Liver (tissue), 9 donors: Measurements from ENCODE around the gene TRMO. TPM values are rescaled to one million over a fixed set of nuclear protein-coding genes. Genes with fewer than 3 reads are reported as not detected.

Experiments
- DNase-seq: peaks from one replicate; pipeline ENCODE4 v3.0.0-alpha.2; 2017; ENCODE audit warnings: low spot score
- H3K27ac ChIP-seq, 2 donors: one replicate each; pipeline ENCODE4 v1.7.0; 2013; ENCODE audit warnings: inconsistent platforms in 2 of 2, low read length in 2 of 2, control low read depth in 1 of 2, low read depth in 1 of 2, mild to moderate bottlenecking in 1 of 2
- H3K27me3 ChIP-seq, 4 donors: one replicate each; pipeline versions ENCODE4 v1.6.1 to v1.7.0; 2013; ENCODE audit warnings: low read length in 3 of 4, inconsistent platforms in 1 of 4, mild to moderate bottlenecking in 1 of 4, moderate library complexity in 1 of 4; ENCODE audit not compliant: control insufficient read depth in 4 of 4, insufficient read depth in 4 of 4
- H3K36me3 ChIP-seq, 4 donors: one replicate each; pipeline versions ENCODE4 v1.6.1 to v1.7.0; 2013; ENCODE audit warnings: low read length in 3 of 4, mild to moderate bottlenecking in 3 of 4, low read depth in 1 of 4, moderate library complexity in 1 of 4; ENCODE audit not compliant: control insufficient read depth in 4 of 4, insufficient read depth in 3 of 4
- H3K4me1 ChIP-seq, 4 donors: one replicate each; pipeline versions ENCODE4 v1.6.1 to v1.7.0; 2013; ENCODE audit warnings: low read length in 3 of 4, mild to moderate bottlenecking in 3 of 4, moderate library complexity in 1 of 4; ENCODE audit not compliant: control insufficient read depth in 4 of 4, insufficient read depth in 4 of 4
- H3K4me3 ChIP-seq, 3 donors: one replicate each; pipeline versions ENCODE4 v1.6.1 to v1.7.0; 2013; ENCODE audit warnings: low read length in 3 of 3, control low read depth in 1 of 3, low read depth in 1 of 3, mild to moderate bottlenecking in 1 of 3
- H3K9ac ChIP-seq, 2 donors: one replicate each; pipeline ENCODE4 v1.7.0; 2013; ENCODE audit warnings: low read length in 2 of 2, mild to moderate bottlenecking in 2 of 2, moderate library complexity in 2 of 2, control low read depth in 1 of 2, low read depth in 1 of 2
- H3K9me3 ChIP-seq, 4 donors: one replicate each; pipeline versions ENCODE4 v1.6.1 to v1.7.0; 2013; ENCODE audit warnings: low read length in 3 of 4; ENCODE audit not compliant: control insufficient read depth in 4 of 4
- EGR1 ChIP-seq, 2 donors: IDR thresholded peaks; 2 replicates each; pipeline ENCODE4 v1.6.1; 2016 to 2018; ENCODE audit warnings: antibody characterized with exemption in 2 of 2, low read depth in 2 of 2
- FOXA1 ChIP-seq: IDR thresholded peaks from 2 replicates; pipeline ENCODE4 v1.6.1; 2016; ENCODE audit warnings: antibody characterized with exemption
- FOXA2 ChIP-seq: IDR thresholded peaks from 2 replicates; pipeline ENCODE4 v1.6.1; 2016; ENCODE audit warnings: antibody characterized with exemption
- GABPA ChIP-seq, 2 donors: IDR thresholded peaks in 1 of 2; conservative IDR thresholded peaks in 1 of 2; 2 replicates each; pipeline ENCODE4 v1.6.1; 2016; ENCODE audit warnings: antibody characterized with exemption in 2 of 2, mild to moderate bottlenecking in 1 of 2, moderate library complexity in 1 of 2
- HNF4A ChIP-seq, 2 donors: conservative IDR thresholded peaks; 2 replicates each; pipeline ENCODE4 v1.6.1; 2016; ENCODE audit warnings: antibody characterized with exemption in 2 of 2, mild to moderate bottlenecking in 2 of 2
- NR2F2 ChIP-seq: IDR thresholded peaks from 2 replicates; pipeline ENCODE4 v1.6.1; 2016; ENCODE audit warnings: antibody characterized with exemption
- RXRA ChIP-seq, 2 donors: IDR thresholded peaks; 2 replicates each; pipeline ENCODE4 v1.6.1; 2017 to 2018; ENCODE audit warnings: antibody characterized with exemption in 2 of 2, mild to moderate bottlenecking in 1 of 2
- TAF1 ChIP-seq: conservative IDR thresholded peaks from 2 replicates; pipeline ENCODE4 v1.6.1; 2016; ENCODE audit warnings: antibody characterized with exemption, mild to moderate bottlenecking
- YY1 ChIP-seq: IDR thresholded peaks from 2 replicates; pipeline ENCODE4 v1.6.1; 2016; ENCODE audit warnings: antibody characterized with exemption, mild to moderate bottlenecking
- WGBS: extraction: QIAGEN DNeasy Blood & Tissue Kit; methylation state at CpG from one replicate; pipeline ENCODE4 v1.1.7; 2013; 5-methylcytosine and 5-hydroxymethylcytosine counted together
- polyA plus RNA-seq, 2 donors: library from polyadenylated mRNA; stranded (reverse) in 1 of 2; unstranded in 1 of 2; fragments of 200-250 nt in 1 of 2; fragments of >200 nt in 1 of 2; fragmentation: Nextera tagmentation in 1 of 2; extraction: Ambion mirVana in 1 of 2; gene quantifications; one replicate each; pipeline versions ENCODE4 v1.2.1 to v1.2.3, GENCODE V29; 2013 to 2015
- total RNA-seq, 2 donors: library from RNA; depleted of rRNA; stranded (reverse); fragments of >200 nt; gene quantifications; one replicate each; pipeline ENCODE4 v1.2.3, GENCODE V29; 2014
- TF ChIP-seq, protein P1 (sequence below): IDR thresholded peaks from 2 replicates; pipeline ENCODE4 v1.6.1; 2016; ENCODE audit warnings: antibody characterized with exemption
- TF ChIP-seq, protein P2 (sequence below): IDR thresholded peaks from 2 replicates; pipeline ENCODE4 v1.6.1; 2016; ENCODE audit warnings: antibody characterized with exemption
- donor health status: healthy.
- donor health status: healthy.
- donor health status: healthy.
- donor health status: healthy.
- donor health status: healthy.

The TRMO gene
- total and polyA plus RNA-seq, 4 donors = 7.0 to 13.2 (median 9.7) TPM

DNA sequence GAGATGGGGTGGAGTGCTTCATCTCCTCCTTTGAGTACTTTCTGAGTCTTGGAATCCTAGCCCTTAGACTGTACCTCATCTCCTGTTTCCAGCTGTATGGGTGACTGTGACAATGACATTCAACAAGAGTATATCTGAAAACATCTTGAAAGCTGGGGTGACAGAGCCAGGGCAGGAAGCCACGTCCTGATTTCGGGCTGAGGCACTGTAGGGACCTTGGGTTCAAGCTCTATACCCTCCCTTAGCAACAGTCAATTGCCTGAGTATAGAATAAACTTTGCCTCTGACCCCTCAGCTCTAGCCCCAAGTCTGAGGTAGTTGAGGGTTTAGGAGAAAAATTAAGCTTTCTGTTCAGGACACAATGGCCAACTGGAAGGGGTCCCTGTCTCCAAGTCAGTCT lies 63.0 kb downstream of the TRMO start:
- H3K36me3 ChIP-seq = no peaks in the 10 kb centered on the region
- 38% methylated on average over 2 of the region's 2 CpGs for WGBS
- no peak for DNase-seq
- peaks cover 0 to 10% (median 0%) of the 10 kb centered on the region in 4 donors for H3K9me3 ChIP-seq
- H3K27ac ChIP-seq = no peak overlapping the region
- H3K27me3 ChIP-seq = peaks cover 12 to 32% (median 21%) of the 10 kb centered on the region in 4 donors
- no peaks in the 10 kb centered on the region for H3K4me1 ChIP-seq
- H3K9ac ChIP-seq = no peak overlapping the region
- TF ChIP-seq RXRA (IDR thresholded peaks at IDR 0.05) (no peak), GABPA (IDR thresholded peaks at IDR 0.05 in 1 of 2, conservative IDR thresholded peaks at IDR 0.05 in 1 of 2) (no peak), TAF1 (no peak)
- TF ChIP-seq, protein P1, sequence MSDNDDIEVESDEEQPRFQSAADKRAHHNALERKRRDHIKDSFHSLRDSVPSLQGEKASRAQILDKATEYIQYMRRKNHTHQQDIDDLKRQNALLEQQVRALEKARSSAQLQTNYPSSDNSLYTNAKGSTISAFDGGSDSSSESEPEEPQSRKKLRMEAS = no peak
- TF ChIP-seq, protein P2, sequence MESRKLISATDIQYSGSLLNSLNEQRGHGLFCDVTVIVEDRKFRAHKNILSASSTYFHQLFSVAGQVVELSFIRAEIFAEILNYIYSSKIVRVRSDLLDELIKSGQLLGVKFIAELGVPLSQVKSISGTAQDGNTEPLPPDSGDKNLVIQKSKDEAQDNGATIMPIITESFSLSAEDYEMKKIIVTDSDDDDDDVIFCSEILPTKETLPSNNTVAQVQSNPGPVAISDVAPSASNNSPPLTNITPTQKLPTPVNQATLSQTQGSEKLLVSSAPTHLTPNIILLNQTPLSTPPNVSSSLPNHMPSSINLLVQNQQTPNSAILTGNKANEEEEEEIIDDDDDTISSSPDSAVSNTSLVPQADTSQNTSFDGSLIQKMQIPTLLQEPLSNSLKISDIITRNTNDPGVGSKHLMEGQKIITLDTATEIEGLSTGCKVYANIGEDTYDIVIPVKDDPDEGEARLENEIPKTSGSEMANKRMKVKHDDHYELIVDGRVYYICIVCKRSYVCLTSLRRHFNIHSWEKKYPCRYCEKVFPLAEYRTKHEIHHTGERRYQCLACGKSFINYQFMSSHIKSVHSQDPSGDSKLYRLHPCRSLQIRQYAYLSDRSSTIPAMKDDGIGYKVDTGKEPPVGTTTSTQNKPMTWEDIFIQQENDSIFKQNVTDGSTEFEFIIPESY = no peak
- H3K4me3 ChIP-seq = no peak overlapping the region

DNA sequence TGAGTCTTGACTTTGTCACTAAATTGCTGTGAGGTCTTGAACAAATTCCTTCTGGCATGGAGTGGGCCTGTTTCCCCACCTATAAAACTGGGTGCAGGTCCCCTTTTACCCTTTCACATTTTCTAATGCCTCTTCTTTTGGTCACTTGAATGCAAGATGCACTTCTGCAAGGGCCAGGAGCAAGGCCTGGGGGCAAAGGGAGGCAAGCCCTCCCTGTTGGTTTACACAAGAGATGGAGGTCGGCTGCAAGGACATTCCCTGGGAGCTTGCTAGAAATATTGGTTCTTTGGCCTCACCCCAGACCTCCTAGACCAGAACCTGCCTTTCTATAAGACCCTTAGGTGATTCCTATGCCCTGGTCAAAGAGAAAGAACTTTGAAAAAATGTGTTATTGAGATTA lies 63.5 kb downstream of the TRMO start:
- Histone ChIP-seq H3K27ac (no peak overlapping the region), H3K4me1 (peaks cover 0 to 4% (median 2%) of the 10 kb centered on the region in 4 donors), H3K27me3 (peaks cover 12 to 32% (median 21%) of the 10 kb centered on the region in 4 donors), H3K4me3 (no peak overlapping the region), H3K9me3 (peaks cover 0 to 11% (median 0%) of the 10 kb centered on the region in 4 donors), H3K36me3 (no peaks in the 10 kb centered on the region), H3K9ac (no peak overlapping the region)
- WGBS = 38% methylated on average over 1 of the region's 1 CpG
- DNase-seq = no peak
- TF ChIP-seq FOXA1 (no peak), FOXA2 (no peak), HNF4A (conservative IDR thresholded peaks at IDR 0.05) (no peak), TAF1 (no peak), EGR1 (IDR thresholded peaks at IDR 0.05; ENCODE audit: low read depth in 2 of 2) (no peak), GABPA (IDR thresholded peaks at IDR 0.05 in 1 of 2, conservative IDR thresholded peaks at IDR 0.05 in 1 of 2) (no peak)
- TF ChIP-seq, protein P1 = no peak

DNA sequence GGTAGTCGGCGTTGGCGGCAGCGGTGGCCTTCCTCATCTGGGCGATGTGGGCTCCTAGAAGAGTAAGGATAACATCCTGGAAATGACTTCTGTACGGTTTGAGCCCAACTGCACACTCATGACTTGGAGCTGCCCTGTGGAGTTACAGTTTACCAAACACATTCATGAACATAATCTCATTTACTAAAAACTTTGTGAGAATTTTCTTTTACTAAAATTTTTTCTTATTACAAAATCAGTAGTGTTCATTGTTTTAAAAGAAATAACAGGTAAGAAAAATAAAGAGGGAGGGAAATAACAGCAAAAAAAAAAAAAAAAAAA lies 63.9 kb downstream of the TRMO start:
- Histone ChIP-seq H3K4me1 (peaks cover 4 to 9% (median 4%) of the 10 kb centered on the region in 4 donors), H3K27ac (no peak overlapping the region), H3K27me3 (peaks cover 12 to 32% (median 23%) of the 10 kb centered on the region in 4 donors), H3K36me3 (no peaks in the 10 kb centered on the region), H3K9me3 (peaks cover 0 to 12% (median 0%) of the 10 kb centered on the region in 4 donors), H3K9ac (no peak overlapping the region), H3K4me3 (no peak overlapping the region)
- TF ChIP-seq YY1 (no peak), NR2F2 (no peak), TAF1 (no peak)
- TF ChIP-seq, protein P2 = no peak
- no peak for DNase-seq
- 11% methylated on average over 6 of the region's 6 CpGs for WGBS
